Peyer's patch (tissue), 4 donors: ENCODE measurements around the gene TAGLN3. TPM values are rescaled to one million over a fixed set of nuclear protein-coding genes. Genes with fewer than 3 reads are reported as not detected.

Experiments used
- DNase-seq, 3 donors: peaks; one replicate each; pipeline ENCODE4 v3.0.0-alpha.2; 2017 to 2019
- H3K27ac ChIP-seq, 4 donors: fragments of 200-600 bp; sonication (generic); one replicate each; pipeline ENCODE4 v1.5.1; 2016 to 2019
- H3K27me3 ChIP-seq, 2 donors: fragments of 200-600 bp; sonication (generic); one replicate each; pipeline ENCODE4 v1.5.1; 2019
- H3K36me3 ChIP-seq, 3 donors: fragments of 200-600 bp; sonication (generic); one replicate each; pipeline ENCODE4 v1.5.1; 2016 to 2019
- H3K4me1 ChIP-seq, 4 donors: fragments of 200-600 bp; sonication (generic); one replicate each; pipeline ENCODE4 v1.5.1; 2016 to 2019
- H3K4me3 ChIP-seq, 4 donors: fragments of 200-600 bp; sonication (generic); 1 replicate in 3 of 4; 2 replicates in 1 of 4; pipeline ENCODE4 v1.5.1; 2016 to 2019; ENCODE audit warnings: mild to moderate bottlenecking in 1 of 4
- H3K9me3 ChIP-seq, 4 donors: fragments of 200-600 bp; sonication (generic); one replicate each; pipeline ENCODE4 v1.5.1; 2016 to 2019; ENCODE audit warnings: mild to moderate bottlenecking in 1 of 4
- POLR2A ChIP-seq, 2 donors: fragments of 450-650 bp; IDR thresholded peaks; one replicate each; pipeline ENCODE4 v1.5.1; 2017; ENCODE audit warnings: antibody characterized with exemption in 2 of 2, mild to moderate bottlenecking in 2 of 2, moderate library complexity in 2 of 2
- total RNA-seq, 4 donors: library from RNA; depleted of rRNA; stranded (reverse); fragments of >200 nt; gene quantifications; one replicate each; pipeline ENCODE4 v1.1.0, GENCODE V29; 2016
- TF ChIP-seq, protein P1 (sequence below), 6 experiments: fragments of 450-650 bp in 4 of 6; fragments of 200-600 bp in 2 of 6; sonication (generic) in 1 of 6; IDR thresholded peaks; one replicate each; pipeline ENCODE4 v1.5.1; 2017 to 2019; ENCODE audit warnings: antibody characterized with exemption in 6 of 6, mild to moderate bottlenecking in 3 of 6, moderate library complexity in 1 of 6

The TAGLN3 gene
- total RNA-seq, 4 donors from 2014 or later = 1.1 TPM; not detected in 3

DNA sequence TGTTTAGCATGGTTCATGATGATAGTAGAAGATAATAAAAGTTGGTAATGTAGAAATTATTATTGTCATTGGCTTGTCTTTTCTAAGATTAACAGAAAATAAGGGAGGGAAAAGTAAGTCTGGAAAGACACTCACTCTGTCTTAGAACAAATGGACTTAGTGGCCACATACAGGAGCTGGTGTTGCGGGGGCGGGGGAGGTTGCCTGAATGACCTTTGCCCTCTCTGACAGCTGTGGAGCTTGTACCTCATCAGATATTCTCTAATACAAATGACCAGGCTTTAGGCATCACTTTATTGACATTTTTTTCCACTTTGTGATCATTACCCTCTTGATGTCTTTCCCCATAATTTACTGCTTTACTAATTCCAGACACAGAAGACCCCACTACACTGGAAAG, 5.9 kb downstream of the TAGLN3 start:
- no peaks in the 10 kb centered on the region for H3K36me3 ChIP-seq
- no peaks in the 10 kb centered on the region for H3K27me3 ChIP-seq
- no peaks in the 10 kb centered on the region for H3K9me3 ChIP-seq
- no peak overlapping the region for H3K4me3 ChIP-seq
- no peak overlapping the region for H3K27ac ChIP-seq
- TF ChIP-seq POLR2A (IDR thresholded peaks at IDR 0.05) = no peak
- TF ChIP-seq, protein P1, sequence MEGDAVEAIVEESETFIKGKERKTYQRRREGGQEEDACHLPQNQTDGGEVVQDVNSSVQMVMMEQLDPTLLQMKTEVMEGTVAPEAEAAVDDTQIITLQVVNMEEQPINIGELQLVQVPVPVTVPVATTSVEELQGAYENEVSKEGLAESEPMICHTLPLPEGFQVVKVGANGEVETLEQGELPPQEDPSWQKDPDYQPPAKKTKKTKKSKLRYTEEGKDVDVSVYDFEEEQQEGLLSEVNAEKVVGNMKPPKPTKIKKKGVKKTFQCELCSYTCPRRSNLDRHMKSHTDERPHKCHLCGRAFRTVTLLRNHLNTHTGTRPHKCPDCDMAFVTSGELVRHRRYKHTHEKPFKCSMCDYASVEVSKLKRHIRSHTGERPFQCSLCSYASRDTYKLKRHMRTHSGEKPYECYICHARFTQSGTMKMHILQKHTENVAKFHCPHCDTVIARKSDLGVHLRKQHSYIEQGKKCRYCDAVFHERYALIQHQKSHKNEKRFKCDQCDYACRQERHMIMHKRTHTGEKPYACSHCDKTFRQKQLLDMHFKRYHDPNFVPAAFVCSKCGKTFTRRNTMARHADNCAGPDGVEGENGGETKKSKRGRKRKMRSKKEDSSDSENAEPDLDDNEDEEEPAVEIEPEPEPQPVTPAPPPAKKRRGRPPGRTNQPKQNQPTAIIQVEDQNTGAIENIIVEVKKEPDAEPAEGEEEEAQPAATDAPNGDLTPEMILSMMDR (IDR thresholded peaks at IDR 0.05) = no peak
- H3K4me1 ChIP-seq = peaks cover 0 to under 1% (median 0%) of the 10 kb centered on the region in 4 donors
- DNase-seq = peak in 1 of 3 donors; percentile 63

DNA sequence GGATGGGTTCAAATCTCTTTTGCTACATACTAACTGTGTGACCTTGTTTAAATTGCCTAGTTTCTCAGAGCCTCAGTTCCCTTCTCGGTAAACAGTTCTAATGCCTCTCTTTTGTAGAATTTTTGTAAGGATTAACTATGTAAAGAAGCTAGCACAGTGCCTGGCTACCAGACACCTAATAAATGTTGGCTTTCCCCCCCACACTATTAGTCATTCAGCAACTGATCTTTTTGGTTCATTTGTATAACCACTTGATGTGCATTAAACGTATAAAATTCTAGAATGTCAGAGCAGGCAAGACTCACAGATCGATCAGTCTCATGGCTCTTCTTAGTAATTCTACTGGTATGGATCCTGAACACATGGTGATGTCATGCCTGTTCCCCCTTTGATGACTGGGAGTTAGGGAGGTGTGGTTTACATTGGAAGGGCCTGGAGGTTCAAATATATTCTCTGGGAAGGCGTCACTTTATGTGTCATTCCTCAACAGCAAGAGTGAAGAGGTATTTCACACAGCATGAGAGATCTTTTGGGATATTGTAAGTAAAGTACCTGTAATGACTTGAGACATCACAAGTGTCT, 6.5 kb downstream of the TAGLN3 start:
- TF ChIP-seq, protein P1 (IDR thresholded peaks at IDR 0.05) = no peak
- TF ChIP-seq POLR2A (IDR thresholded peaks at IDR 0.05) = no peak
- Histone ChIP-seq H3K4me3 (no peak overlapping the region), H3K27me3 (no peaks in the 10 kb centered on the region), H3K9me3 (no peaks in the 10 kb centered on the region), H3K4me1 (no peaks in the 10 kb centered on the region), H3K27ac (no peak overlapping the region), H3K36me3 (no peaks in the 10 kb centered on the region)
- DNase-seq = no peak

DNA sequence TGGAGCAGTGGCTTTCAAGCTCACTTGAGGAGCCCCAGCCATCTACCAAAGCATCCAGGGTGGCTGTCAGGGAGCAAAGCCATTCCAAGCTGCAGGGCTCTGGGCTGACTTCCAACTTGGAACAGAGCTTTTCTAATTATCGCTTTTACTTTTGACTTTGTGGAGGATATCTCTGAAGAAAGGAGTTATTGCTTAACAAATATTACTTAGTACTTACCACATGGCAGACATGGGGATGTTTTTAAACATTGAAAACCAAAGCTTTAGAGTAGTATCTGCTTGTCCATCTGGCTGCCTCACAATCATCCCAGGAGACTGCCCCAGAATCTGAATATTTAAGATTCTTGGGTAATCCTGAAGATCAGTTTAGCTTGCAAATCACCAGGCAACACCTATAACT, 8.9 kb downstream of the TAGLN3 start:
- no peaks in the 10 kb centered on the region for H3K27me3 ChIP-seq
- DNase-seq = no peak
- H3K4me1 ChIP-seq = no peaks in the 10 kb centered on the region
- H3K27ac ChIP-seq = no peak overlapping the region
- H3K9me3 ChIP-seq = no peaks in the 10 kb centered on the region
- no peak for TF ChIP-seq POLR2A (IDR thresholded peaks at IDR 0.05)
- TF ChIP-seq, protein P1 (IDR thresholded peaks at IDR 0.05) = no peak
- no peaks in the 10 kb centered on the region for H3K36me3 ChIP-seq
- no peak overlapping the region for H3K4me3 ChIP-seq

DNA sequence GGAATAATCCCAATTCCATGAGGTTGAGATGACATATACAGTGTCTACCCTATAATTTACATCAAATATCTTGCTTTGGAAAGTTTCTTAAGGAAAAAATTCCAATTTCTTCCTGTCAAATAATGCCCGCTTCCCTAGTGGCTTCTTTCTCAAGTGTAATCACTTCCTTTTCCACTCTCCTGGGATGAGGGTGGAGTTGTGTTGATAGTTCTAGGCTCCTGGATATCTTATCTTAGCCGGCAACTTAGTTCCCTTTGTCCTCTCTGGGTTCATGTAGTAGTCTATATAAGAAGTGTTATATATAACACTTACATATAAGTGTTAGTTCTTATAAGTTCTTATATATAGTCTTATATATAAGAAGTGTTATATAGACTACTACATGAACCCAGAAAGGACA, 10.9 kb downstream of the TAGLN3 start:
- H3K4me3 ChIP-seq = no peak overlapping the region

DNA sequence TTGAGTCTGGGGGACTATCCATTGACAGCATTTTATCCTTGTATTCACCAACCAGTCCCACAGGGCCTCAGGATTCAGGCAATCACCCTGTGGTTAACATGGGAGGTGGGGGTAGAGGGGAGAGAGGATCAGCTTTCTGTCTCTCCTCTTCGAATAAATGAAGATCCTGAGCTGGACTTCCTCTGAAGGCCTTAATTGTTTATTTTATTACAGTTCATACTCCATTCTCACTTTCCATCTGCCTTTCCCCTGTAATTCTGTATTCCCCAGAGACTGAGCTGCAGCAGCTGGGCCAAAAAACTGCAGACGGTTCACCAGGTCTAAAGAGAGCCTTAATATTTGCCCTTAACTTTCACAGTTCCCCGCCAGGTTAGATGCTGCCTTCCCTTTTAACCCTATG, 11.9 kb downstream of the TAGLN3 start:
- no peaks in the 10 kb centered on the region for H3K9me3 ChIP-seq
- TF ChIP-seq, protein P1 (IDR thresholded peaks at IDR 0.05) = no peak
- TF ChIP-seq POLR2A (IDR thresholded peaks at IDR 0.05) = no peak
- DNase-seq = no peak
- no peaks in the 10 kb centered on the region for H3K27me3 ChIP-seq
- no peak overlapping the region for H3K4me3 ChIP-seq
- H3K27ac ChIP-seq = no peak overlapping the region
- H3K36me3 ChIP-seq = no peaks in the 10 kb centered on the region
- H3K4me1 ChIP-seq = no peaks in the 10 kb centered on the region

More for the DNA sequence above, 10.9 kb downstream of the TAGLN3 start:
- Histone ChIP-seq H3K9me3 (no peaks in the 10 kb centered on the region), H3K27me3 (no peaks in the 10 kb centered on the region), H3K4me1 (no peaks in the 10 kb centered on the region), H3K27ac (no peak overlapping the region), H3K36me3 (no peaks in the 10 kb centered on the region)
- DNase-seq = no peak
- no peak for TF ChIP-seq POLR2A (IDR thresholded peaks at IDR 0.05)

DNA sequence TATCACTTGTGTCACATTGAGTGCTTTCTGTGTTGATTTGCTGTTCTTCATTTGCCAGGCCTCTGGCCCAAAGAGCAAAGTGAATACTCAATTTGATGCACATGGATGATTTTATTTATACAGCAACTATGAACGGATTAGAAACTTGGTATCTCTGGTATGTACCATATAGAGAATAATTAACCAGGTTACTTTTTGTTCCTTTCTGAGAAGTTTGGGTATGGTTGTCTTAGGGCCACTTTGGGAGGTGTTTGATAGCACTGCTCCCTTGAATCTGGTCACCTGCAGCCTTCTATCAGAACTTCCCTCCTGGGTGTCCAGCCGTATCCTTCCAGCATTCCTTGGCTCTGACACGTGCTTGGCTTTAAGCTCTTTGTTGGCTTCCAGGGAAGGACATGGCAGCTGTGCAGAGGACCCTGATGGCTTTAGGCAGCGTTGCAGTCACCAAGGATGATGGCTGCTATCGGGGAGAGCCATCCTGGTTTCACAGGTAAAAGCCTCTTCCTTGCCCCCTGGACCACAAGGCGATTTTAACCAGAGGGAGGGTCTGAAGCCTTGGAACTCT, 12.7 kb downstream of the TAGLN3 start:
- no peaks in the 10 kb centered on the region for H3K4me1 ChIP-seq
- H3K36me3 ChIP-seq = no peaks in the 10 kb centered on the region
- no peaks in the 10 kb centered on the region for H3K27me3 ChIP-seq
- no peak overlapping the region for H3K4me3 ChIP-seq
- DNase-seq = no peak
- H3K9me3 ChIP-seq = no peaks in the 10 kb centered on the region
- no peak for TF ChIP-seq POLR2A (IDR thresholded peaks at IDR 0.05)
- TF ChIP-seq, protein P1 (IDR thresholded peaks at IDR 0.05) = no peak
- no peak overlapping the region for H3K27ac ChIP-seq
